ENCODE data around the gene KLK4.
"Not testable (repeated sequence)": the region's sequence is repeated elsewhere in the genome, so short reads cannot be mapped to it uniquely, and the experiment has no call there.

The KLK4 gene

DNA sequence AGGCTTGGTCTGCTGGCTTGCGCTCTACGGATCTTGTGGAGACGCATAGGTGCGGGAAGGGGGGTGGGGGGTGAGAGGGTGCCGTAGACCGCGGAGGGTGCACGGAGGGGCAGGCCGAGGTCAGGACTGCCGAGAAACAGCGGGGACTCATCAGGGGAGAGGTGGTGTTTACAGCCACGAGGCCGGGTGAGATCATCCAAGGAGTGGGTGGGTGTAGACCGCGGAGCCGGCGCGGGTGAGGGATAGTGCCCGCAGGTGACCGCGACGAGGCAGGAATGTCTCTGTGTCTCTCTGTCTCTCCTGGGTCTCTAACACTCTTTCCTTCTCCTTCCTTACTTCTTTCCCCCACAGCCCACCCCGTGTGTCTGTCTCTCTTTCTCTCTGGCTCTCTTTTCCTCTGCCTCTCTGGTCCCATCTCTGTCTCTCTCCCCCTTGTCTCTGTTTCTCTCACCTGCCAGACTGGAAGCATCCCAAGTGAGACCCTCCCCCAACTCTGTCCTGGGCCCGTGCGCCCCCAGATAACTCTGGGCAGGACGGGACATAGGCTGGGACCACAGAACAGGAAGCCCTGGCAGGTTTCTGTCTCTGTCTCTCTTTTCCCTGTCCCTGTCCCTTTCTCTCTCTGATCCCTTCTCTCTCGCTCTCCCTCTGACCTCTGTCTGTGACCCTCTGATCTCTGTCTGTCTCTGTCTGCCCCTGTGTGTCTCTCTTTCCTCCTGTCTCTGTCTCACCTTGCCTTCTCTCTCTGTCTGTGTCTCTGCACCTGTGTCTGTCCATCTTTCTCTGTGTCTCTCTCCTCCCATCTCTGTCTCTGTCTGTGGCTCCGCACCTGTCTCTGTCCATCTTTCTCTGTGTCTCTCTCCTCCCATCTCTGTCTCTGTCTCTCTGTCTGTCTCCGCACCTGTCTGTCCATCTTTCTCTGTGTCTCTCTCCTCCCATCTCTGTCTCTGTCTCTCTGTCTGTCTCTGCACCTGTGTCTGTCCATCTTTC is 1.8 kb upstream of the KLK4 start:
- no peak for DNase-seq (ENCODE audit: low read depth in 2 of 2)

DNA sequence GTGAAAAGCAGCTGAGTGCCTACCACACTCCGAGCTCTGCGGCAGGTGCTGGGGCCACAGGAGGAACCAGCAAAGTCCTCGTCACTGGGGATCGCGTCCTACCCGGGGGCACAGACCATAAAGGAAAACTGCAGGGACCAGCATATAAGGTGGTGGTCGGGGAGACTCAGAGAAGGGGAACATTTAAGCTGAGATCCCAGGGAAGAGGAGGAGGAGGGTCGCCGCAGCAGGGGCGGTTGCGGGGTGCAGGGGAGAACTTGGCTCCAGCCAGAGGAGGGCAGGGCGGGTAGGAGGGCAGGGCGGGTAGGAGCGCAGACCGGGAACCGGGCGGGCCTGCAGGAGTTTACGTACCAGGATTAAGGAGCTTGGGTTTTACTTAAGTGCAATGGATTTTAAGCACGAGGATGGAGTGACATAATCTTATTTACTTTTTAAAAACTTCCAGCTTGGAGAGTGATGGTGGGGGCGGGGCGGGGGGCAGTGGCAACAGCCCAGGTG is 956 bp upstream of the KLK4 start:
- DNase-seq (ENCODE audit: low read depth in 2 of 2): no peak

DNA sequence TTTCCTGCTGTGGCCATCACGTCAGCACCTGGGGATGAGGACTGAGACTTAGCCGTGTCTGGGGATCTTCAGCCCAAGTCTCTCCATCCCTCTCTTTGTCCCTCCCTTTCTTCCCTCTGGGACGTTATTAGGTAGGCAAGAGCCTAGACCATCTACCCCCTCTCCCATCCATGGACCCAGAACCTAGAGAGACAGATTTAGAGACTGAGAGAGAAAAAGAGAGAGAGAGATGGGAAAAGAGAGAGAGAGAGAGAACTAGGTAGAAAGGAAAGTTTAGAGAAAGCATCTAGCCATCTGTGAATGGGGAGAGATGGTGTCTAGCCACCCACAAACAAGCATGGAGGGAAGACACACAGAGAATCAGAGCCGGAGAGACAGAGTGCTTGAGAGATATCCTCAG is 473 bp downstream of the KLK4 start:
- DNase-seq (ENCODE audit: low read depth in 2 of 2): no peak

DNA sequence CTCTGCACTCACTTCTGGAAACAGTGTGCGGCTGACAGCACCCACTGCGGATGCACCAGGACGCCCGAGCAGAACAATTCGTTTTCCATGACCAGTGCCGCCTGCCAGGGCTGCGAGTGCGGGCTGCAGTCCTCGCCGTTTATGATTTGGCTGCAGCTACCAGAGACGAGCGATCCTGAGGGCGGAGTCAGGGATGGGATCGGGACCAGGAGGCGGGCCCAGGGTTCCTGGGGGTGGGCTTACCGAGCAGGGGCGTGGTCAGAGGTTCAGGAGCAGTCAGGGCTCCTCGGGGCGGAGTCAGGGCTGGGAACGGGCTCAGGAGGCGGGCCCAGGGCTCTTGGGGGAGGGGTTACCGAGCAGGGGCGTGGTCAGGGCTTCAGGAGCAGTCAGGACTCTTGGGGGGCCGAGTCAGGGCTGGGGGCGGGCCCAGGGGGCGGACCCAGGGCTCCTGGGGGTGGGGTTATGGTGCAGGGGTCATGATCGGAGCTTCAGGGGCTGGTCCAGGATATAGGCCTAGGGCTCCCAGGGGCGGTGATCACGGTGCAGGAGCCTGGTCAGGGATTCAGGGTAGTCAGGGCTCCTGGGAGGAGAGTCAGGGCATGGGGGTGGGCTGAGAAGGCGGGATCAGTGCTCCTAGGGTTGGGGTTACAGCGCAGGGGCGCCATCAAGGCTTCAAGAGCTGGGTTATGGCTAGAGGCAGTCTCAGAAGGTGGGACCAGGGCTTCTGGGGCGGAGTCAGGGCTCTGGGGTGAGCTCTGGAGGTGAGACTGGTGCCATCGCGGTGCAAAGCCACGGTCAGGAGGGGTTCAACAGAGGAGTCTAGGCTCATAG is 1.7 kb downstream of the KLK4 start:
- no peak for DNase-seq (ENCODE audit: low read depth in 2 of 2)

DNA sequence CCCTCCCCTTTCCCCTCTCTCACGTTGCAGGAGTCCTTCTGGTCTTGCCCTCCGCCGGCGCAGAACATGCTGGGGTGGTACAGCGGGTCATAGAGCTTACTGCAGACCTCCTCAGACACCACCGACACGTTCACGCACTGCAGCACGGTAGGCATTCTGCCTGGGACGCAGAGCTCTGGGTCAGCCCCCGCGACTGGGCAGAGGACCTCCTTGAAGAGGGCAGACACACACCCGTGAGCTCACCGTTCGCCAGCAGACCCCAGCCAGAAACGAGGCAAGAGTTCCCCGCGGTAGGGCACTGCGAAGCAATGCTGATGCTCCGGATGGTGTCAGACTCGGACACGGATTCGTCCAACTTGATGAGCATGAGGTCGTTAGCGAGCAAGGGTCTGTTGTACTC is 2.9 kb downstream of the KLK4 start:
- DNase-seq (ENCODE audit: low read depth in 2 of 2): no peak

DNA sequence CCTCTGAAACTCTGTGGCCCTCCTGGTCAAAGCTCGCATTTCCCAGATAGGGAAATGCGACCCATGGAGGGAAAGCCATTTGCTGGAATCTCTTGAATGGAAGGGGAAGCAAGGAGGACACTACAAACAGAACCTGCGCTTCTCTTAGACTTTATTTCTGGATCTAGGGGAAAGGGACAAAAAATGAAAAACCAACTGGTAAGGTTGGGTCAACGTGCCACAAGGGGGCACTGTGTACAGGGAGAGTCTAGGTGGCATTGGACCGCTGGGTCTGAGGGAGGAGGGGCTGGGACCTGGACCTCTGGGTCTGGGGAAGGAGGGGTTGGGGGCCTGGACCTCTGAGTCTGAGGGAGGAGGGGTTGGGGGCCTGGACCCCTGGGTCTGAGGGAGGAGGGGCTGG is 5.0 kb downstream of the KLK4 start:
- DNase-seq (ENCODE audit: low read depth in 2 of 2): no peak

DNA sequence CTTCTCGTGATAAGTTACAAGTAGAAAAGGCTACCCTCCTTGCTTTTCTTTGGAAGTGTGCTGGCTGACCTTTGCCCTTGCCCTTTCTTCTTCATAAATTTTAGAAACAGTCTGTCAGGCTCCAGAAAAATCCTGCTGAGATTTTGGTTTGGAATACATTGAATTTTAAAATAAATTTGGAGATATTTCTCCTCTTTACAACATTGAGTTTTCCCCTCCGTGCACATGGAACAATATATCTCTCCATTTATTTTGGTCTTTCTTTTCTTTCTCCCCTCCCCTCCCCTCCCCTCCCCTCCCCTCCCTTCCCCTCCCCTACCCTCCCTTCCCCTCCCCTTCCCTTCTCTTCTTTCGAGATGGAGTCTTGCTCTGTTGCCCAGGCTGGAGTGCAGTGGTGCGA is 8.6 kb downstream of the KLK4 start:
- no peak for DNase-seq (ENCODE audit: low read depth in 2 of 2)

DNA sequence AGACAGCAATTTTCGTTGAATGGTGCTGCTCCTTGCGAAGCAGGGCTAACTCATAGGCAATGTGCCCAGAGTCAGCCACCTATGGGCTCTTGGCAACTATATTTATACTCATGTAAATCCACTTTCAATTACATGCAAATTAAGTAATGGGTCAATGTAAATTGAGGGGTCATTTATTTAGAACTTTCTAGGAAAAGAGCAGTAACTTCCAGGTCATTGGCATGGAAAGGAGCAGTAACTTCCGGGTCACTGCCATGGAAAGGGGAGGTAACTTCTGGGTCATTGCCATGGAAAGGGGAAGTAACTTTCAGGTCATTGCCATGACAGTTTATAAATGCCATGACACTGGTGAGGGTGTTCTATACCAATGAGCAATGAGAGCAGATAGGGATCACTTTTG is 11.6 kb downstream of the KLK4 start:
- no peak for DNase-seq (ENCODE audit: low read depth in 2 of 2)

DNA sequence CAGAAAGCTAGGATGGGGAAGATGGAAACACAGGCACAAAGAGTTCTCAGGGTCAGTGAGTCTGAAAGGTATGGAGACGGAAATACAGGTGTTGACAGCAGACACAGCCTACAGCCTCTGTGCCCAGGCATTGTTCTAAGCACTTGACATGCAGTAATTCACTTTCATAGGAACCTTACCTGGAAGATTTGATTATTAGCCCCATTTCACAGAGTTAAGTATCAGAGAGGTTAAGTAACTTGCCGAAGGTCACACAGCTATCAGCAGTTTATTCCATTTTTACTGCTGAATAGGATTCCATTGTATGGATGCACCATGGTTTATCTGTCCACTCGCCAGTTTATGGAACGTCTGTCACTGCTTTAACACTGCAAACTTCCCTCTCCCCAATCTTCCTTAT is 13.2 kb downstream of the KLK4 start:
- no peak for DNase-seq (ENCODE audit: low read depth in 2 of 2)

DNA sequence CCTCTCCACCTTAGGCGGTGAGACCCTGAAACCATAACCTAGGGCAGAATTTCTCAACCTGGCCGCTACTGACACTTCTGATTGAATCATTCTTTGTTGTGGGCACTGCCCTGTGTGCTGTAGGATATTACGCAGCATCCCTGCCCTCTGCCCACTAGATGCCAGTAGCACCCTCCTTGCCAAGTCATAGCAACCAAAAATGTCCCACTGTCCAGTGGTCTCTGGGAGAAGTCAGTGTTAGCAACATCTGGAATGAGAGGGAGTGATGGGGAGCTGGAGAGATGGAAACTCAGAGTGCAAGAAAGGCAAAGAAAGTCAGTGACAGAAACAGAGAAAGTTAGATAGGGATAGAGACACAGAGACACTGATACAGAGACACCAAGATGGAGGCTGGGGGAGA is 13.6 kb downstream of the KLK4 start:
- no peak for DNase-seq (ENCODE audit: low read depth in 2 of 2)

DNA sequence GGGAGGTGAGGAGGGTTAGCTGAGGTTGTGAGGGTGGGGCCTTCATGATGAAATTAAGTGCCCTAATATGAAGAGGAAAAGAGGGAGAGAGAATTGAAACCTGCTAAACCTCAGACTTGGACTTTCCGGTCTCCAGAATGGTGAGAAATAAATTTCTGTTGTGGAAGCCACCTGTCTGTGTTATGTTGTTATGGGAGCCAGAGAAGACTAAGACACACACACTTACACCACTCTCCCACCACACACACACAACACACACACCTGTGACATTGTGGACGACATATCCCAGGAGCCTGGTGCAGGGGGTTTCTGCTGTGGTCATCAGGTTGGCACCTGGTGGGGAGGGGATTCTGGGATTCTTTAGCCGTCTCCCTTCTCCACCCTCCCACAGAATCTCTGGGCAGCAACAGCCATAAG is 14.0 kb downstream of the KLK4 start:
- DNase-seq (ENCODE audit: low read depth in 2 of 2): no peak

DNA sequence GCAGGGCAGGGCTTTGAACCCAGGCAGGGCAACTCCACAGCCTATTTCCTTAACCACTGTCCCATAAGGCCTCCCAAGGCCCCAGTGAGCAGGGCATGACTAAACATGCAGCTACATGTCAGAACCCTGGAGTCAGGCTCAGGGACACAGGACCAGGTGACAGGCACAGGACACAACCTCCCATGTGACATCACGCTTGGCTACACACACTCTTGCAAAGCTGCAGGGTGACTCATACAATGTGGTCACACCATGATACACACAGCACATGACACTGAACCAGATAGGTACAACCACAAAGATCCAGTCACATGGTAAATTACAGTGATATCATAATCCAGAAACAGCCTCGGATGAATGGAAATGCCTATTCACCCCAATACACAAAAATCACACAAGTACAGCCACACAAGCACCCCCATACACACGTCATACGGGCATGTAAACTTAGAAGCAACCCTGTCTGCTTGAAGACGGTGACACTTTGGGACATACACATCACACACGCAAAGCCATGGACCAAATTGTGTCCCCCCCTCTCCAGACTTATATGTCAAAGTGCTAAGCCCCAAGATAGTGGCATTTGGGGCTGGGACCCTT is 14.5 kb downstream of the KLK4 start:
- no peak for DNase-seq (ENCODE audit: low read depth in 2 of 2)

DNA sequence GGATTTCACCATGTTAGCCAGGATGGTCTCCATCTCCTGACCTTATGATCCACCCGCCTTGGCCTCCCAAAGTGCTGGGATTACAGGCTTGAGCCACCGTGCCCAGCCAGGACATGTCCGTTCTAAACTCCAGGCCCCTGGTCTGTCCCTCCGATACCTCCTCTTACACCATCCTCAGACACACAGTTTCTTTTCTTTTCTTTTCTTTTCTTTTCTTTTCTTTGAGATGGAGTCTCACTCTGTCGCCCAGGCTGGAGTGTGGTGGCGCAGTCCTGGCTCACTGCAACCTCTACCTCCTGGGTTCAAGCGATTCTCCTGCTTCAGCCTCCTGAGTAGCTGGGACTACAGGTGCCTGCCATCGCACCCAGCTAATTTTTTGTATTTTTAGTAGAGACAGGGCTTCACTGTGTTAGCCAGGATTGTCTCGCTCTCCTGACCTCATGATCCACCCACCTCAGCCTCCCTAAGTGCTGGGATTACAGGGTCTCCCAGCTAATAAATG is 15.1 kb downstream of the KLK4 start:
- not testable (repeated sequence) for DNase-seq (ENCODE audit: low read depth in 2 of 2)

DNA sequence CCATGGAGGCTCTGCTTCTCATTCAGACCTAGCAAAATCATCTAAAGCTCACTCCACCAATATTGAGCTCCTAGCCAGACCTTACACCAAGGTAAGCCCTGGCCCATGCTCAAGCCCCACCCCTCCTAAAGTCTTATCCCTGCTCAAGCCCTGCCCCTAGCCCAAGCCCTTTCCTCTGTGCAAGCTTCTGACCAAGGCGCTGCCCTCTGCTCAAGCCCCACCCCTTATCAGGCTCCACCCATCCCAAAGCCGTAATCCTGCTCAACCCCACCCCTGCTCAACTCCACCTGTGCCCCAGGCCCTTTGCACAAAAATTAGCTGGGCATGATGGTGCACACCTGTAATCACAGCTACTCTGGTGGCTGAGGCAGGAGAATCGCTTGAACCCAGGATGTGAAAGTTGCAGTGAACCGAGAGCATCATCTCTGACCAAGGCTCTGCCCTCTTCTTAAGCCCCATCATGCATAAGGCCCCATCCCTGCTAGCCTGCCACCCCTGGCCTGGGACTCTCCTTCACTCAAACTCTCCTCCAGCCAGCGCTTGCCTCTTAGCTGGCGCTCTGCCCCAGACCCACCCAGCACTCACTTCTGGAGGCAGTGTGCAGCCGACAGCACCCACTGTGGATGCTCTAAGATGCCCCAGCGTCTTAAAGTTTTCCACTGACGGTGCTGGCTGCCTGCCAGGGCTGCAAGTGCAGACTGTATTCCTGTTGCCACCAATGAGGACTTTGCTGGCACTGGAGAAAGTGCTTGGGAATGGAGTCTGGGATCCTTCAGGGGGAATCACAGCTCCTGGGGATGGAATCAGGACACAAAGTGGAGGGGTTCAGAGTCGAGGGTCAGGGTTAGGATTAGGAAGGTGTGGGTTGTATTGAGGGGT is 16.5 kb downstream of the KLK4 start:
- no peak for DNase-seq (ENCODE audit: low read depth in 2 of 2)

DNA sequence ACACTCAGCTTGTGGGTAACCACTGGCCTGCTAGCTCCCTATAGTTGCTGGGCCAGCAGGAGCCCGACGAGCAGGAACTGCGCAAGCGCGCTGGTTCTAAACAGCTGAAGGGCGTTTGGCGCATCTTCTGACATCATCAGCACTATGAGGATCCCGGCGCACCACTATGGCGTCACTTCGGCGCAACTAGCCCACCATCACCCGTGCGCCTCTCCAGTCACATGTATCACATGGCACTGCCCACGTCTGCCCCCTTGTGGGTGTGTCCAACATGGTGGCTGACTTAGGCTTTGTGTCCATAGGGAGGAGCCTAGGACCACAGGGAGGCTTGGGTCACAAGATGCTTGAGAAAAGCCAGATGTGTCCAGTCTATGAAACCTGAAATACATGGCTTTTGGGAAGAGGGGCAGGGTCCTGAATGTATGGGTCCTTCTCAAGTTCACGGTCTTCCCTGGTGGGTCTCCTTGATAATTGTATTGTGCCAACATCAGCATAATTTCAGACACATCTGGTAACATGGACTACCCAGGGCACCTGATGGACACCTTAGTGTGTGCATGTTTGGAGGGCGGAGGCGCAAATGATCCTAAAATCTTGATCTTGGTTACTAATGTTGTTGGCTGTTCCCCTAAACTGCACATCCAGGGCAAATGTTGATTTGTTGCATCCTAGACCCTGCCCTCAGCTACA is 18.0 kb downstream of the KLK4 start:
- no peak for DNase-seq (ENCODE audit: low read depth in 2 of 2)

DNA sequence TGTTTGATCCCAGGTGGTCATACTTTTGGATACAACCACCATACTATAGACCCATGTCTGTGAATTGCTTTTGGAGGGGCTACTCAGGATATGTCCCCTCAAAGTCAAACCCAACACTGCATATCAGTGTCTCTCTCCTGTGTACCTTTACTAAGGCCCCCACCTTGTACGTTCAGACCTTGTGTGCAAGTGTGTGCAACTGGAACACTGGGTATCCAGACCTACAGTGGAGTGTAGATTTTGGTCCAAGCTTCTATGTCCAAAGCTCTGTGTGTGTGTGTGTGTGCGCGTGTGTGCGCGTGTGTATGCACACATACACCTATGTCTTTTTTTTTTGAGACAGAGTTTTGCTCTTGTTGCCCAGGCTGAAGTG is 20.0 kb downstream of the KLK4 start:
- no peak for DNase-seq (ENCODE audit: low read depth in 2 of 2)

DNA sequence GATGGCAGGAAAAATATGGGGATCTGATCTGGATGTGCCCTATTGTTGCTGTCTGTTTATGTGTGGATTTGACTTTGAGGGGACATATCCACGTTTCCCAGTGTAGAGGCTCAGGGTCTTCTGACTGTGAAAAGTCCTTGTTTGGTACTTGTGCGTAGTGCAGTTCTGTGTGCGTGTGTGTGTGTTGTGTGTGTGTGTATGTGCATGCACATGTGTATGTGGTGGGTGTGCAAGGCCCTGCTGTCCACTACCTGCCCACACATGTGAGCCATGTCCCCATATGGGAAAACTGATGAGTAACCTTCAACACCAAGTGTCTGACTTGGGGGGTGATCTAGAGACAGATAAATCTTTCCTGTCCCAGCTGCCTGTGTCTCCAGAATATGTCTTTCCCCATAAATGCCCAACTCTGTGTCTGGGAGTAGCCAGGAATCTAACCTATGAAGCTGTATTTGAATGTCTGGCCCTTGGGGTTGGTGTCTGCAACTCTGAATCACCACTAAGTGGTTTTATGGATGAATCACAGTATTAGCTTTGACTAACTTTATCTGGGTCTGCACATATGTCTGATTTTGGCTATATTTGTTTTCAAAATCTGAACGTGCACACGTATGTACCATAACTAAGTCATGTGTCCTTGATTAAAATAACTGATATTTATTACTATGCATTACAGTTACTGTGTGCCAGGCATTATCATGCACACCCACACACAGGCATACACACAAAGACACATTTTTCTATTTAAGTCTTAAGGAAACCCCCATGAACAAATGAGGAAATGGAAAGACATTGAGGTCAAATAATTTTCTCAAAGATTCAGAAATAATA is 20.6 kb downstream of the KLK4 start:
- DNase-seq (ENCODE audit: low read depth in 2 of 2): no peak

DNA sequence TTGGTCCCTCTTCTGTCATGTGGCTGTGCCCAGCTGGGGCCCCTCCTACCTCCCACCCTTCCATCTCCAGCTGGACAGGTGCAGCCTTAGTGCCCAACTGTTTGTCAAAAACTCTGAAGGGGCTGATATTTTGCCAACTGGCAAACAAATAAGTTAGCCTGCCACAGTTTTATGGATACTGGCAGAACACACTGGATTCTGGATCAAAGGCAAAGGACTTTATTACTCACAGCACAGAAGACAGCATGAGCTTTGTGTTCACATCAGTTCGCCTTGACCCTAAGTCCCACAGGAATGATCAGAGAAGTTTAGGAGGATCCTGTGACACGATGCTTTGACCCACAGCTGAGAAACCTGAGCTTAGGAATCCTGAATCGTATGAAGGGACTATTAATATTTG is 21.6 kb downstream of the KLK4 start:
- DNase-seq (ENCODE audit: low read depth in 2 of 2): no peak

DNA sequence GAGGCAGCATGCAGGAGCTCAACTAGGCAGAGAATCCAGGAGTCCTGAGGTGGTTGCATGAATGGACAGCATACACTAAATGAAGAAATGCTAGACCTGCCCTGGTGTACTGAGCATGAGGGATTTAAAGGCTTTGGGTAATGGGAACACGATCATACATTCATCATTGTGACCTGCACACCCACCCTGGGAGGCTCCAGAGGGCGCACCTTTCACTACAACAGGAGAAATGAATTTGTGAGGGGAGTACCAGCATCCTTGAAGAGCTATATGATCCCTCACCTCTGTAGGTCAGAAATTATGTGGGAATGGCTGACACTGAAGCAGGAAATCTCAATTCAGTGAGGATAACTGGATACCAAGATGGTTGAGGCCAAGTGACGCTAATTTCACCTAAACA is 29.0 kb downstream of the KLK4 start:
- DNase-seq (ENCODE audit: low read depth in 2 of 2): no peak

DNA sequence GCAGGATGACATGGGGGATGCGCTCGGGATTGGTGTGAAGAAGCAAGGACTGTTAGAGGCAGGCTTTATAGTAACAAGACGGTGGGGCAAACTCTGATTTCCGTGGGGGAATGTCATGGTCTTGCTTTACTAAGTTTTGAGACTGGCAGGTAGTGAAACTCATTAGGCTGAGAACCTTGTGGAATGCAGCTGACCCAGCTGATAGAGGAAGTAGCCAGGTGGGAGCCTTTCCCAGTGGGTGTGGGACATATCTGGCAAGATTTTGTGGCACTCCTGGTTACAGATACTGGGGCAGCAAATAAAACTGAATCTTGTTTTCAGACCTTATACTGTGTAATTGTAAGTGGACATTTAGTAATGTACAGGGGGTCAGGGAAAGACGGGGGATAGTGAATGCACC is 31.0 kb downstream of the KLK4 start:
- no peak for DNase-seq (ENCODE audit: low read depth in 2 of 2)
